GM19043 (cell line): ENCODE data around the gene CARD11.
"Not testable (repeated sequence)": the region's sequence is repeated elsewhere in the genome, so short reads cannot be mapped to it uniquely, and the experiment has no call there.

ENCODE experiments used
- ATAC-seq: cut with Tn5 transposase; IDR thresholded peaks from one replicate; pipeline ENCODE4 v1.9.1; 2021; ENCODE audit warnings: low read depth; ENCODE audit not compliant: unreplicated experiment

Gene CARD11

DNA sequence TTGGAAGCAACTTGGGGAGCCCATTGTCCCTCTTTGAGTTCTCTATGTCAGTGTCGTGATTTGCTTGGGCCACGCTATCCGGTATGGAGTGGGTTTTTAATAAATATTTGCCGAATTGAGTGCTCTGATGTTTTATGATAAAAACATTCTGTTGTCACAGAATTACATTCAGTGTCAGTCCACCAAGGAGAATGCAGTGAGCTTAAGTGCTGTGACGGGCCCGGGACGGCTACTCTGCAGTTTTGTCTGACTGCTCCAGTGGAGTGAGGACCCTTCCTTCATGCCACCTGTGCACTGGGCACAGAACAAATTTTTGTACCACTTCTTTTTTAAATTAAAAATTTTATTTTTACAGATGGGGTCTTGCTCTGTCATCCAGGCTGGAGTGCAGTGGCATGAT is 76.0 kb downstream of the CARD11 start:
- no peak for ATAC-seq

DNA sequence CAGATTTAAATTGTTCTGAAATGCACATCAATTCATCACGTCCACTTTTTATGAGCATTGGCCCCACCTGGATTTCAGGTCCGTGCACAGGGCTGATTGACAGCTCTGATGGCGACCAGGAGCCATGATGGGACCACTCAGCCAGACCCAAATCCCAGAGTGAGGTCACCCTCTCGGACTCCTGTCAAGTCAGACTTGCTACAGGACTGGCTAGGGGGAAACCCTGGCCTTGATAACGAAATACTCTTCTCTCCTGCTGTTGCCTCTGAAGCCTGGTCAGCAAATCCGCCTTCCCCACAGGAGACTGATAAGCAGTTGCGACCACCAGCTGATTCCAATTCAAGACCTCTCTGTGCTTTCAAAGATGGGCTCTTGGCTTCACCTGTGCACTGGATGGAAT is 76.4 kb downstream of the CARD11 start:
- no peak for ATAC-seq

DNA sequence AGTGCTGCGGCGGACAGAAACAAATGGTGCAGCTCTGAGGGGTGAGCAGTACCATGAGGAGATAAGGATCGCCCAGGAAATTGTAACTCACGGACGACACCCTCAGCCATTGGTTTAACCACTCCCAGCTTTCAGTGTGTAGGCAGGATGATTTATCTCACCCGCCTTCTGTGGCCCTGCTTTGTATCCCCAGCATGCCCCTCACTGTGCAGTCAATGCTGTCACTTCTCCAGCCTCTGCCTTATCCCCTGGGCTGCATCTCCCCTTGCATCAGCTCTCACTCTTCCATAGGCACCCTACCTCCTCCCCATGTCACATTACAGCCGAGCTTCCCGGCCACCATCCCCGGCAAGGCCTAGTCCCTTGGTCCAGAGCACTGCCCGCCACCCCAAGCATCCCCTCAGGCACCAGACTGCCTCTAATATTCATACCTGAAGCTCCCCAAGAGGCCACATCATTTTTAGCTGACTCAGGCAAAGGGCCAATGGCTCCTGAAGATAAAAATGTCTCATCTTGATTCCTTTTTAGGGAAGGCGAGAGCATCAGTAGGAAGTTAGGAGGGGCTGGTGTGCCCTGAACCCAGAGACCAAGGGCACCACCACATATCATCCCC is 77.1 kb downstream of the CARD11 start:
- no peak for ATAC-seq

DNA sequence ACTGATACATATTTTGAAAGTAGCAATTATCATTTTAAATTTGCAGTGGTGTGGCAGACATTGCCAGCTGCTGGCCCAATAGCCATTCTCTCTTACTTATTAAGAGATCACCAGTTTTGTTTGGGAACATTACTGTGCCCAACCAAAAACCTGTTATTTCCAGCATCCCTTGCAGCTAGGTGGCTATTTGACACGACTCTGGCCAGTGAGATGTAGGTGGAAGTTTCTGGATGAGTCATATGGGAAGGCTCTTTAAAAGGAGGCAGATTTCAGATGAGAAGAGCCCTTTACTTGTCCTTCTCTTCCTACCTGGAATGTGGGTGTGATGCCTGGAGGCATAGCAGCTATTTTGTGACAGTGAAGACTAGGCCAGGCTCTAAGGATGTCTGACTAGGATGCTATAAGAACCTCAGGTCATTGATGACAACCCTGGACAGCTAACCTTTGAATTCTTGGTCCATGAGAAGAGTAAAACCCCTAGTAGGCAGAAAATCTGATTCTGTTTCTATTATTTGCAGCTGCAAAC is 77.9 kb downstream of the CARD11 start:
- no peak for ATAC-seq

DNA sequence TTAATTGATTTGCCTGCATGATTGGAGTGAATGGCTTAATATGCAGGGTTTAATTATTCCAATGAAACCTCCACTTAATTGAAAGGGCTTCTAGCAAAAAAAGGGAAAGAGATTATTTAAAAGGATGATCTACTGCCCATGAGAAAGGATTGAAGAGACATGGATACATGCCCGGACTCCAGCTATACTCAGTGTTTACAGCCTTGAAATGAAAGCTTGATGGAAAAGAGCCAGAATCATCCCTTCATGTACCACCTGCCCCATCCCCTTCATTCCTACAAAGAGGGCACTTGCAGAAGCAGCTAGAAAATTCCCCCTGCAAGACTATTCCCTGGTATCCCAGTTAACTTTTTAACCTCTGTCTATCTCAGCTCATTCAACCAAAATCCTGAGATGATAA is 78.4 kb downstream of the CARD11 start:
- no peak for ATAC-seq

DNA sequence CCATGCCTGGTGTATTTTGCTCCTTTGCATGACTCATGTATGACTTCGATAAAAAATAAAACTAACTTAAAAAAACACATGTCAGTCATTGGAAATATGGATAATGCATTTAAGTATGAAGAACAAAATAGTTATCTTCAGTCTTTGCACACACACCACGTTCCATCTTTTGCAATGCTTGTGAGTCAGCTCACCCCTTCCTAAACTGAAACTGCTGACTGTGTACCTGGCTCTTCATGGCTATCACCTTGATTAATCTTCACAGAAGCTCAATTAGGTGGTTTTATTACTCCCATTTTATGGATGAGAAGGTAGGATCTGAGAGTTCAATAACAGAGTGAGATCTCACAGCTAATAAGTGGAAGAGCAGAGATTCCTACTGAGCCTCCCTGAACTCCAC is 79.5 kb downstream of the CARD11 start:
- ATAC-seq, result no peak

DNA sequence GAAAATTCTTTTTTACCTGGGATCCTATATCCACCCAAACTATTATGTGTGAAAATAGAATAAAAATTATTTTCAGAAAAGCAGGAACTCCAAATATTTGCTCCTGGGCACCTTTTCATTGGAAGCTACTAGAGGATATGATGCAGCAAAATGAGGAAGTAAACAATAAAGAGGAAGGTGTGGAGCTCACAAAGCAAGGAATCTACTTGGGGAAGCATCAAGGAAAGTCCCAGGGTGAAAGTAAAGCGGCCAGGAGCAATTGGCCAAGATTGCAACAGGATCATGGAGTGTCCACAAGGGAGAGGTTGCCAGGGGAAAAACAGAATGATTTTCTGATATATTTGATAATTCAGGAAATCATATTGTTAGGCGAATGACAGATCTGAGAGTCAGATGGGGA is 80.8 kb downstream of the CARD11 start:
- no peak for ATAC-seq

DNA sequence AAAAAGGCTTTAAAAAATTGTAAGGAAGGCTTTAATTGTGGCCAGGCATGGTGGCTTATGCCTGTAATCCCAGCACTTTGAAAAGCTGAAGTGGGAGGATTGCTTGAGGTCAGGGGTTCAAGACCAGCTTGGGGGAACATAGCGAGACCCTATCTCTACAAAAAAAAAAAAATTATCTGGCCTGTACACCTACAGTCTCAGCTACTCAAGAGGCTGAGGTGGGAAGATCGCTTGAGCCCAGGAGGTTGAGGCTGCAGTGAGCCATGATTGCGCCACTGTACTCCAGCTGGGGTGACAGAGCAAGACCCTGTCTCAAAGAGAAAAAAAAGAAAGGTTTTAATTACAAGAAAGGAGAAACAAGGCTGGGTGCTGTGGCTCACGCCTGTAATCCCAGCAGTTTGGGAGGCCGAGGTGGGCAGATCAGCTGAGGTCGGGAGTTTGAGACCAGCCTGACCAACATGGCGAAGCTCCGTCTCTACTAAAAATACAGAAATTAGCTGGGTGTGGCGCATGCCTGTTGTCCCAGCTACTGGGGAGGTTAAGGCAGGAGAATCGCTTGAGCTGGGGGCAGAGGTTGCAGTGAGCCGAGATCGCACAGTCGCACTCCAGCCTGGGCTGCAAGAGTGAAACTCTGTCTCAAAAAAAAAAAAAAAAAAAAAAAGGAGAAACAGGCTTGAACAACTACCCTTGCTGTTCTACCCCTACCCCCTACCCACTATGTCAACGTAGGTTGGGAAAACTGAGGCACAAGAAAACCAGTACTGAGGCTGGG is 83.7 kb downstream of the CARD11 start:
- ATAC-seq, result no peak

DNA sequence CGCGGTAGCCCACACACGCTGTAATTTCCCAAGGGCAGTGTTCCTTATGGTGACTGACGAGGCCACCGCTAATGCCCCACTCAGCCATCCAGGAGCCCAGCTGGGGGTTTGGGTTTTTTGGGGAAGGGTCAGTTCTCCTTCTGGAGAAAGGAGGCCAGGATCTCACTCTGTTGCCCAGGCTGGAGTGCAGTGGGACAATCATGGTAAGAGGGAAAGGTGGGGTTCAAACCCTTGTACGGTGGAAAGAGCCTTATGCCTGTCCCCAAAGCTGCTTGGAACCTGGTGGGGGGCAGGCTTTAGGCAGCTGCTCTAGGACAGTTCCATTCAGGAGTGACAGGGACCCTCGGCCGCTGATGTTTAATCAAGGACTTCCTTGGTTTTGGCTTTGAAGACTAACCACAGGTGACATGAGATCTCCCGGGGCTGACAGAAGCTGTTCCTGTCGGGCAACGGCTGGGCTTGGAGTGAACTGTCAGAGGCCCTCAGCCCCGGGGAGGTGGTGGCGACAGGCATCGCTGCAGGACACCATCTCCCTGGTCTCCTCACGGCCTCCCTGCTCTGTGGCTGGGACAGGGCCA is 84.5 kb downstream of the CARD11 start:
- no peak for ATAC-seq

DNA sequence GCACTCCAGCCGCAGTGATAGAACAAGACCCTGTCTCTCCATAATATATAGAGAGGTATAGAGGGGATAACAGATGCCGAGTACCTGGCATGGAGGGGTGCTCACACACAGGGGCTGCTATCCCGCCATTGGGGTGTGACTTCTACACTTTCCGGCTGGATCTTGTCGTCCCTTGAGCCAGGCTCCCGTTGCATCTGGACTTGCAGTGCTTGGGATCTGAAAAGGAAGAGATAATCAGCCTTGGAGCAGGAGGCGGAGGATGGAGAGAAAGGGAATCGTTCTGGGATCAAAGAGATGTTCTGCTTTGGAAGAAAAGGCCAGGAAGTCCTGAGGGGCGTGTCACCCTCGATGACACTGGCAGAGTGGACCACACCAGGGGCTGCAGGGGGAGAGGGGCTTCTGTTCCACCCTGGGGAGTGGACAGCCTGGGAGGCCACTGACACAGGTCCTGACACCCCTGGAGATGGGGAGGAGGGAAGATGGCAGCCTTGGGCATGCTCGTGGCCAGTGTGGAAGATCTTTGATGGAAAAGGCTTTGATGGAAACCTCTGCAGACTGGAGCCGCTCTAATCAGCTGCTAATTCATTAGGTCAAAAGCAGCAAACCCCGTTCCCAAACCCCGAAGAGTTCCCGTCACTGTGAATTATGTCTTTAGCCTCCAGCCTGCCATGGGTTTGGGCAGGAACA is 85.1 kb downstream of the CARD11 start:
- ATAC-seq, result no peak

DNA sequence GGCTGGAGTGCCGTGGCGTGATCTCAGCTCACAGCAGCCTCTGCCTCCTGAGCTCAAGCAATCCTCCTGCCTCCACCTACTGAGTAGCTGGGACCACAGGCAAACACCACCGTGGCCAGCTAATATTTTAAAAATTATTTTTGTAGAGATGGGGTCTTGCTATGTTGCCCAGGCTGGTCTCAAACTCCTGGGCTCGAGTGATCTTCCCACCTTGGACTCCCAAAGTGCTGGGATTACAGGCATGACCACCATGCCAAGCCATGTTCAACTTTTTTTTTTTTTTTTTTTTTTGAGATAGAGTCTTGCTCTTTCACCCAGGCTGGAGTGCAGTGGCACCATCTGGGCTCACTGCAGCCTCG is 86.3 kb downstream of the CARD11 start:
- ATAC-seq, result not testable (repeated sequence)

DNA sequence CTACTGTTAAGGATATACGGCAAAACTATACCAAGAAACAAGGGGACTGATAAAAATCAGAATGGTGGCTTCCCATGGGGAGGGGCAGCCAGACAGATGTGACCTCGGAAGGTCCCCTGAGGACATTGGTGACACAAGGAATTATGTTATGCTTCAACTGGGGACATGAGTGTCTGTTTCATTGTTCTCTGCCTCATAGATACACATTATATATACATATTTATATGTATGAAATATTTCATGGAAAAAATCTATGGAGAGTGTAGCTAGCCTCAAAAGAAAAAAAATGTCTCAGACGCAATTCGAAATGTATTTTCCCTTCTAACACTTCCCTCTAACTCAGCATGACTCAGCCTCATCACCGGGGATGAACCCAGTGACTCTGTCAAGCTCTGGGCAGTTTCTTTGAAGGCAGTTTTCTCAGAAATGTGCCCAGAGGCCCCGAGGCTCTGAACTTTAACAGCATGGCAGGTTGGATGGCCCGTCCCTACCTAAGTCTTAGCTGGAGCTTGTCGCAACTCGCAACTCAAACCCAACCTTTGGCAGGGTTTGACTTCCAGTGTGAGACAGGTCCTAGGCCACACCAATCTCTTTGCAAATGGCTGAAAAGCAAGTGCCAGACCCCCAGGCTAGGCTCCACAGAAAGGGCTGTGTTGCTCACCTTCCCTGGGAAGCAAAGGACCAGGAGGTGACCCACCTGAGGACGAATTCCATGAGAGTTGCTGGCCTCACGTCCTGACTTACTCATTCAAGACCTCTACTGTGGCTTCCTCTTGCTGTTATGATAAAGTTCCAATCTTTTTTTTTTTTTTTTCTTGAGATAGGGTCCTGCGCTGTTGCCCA is 86.9 kb downstream of the CARD11 start:
- no peak for ATAC-seq

DNA sequence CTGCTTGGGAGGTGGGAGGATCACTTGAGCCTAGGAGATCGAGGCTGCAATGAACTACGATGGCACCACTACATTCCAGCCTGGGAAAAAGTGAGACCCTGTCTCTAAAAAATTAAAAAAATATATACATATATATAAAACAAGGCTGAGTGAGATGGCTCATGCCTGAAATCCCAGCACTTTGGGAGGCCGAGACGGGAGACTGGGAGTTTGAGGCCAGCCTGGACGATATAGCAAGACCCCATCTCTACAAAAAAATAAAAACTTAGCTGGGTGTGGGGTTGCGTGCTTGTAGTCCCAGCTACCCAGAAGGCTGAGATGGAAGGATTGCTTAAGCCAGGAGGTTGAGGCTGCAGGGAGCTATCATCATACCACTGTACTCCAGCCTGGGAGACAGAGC is 87.6 kb downstream of the CARD11 start:
- ATAC-seq, result no peak

DNA sequence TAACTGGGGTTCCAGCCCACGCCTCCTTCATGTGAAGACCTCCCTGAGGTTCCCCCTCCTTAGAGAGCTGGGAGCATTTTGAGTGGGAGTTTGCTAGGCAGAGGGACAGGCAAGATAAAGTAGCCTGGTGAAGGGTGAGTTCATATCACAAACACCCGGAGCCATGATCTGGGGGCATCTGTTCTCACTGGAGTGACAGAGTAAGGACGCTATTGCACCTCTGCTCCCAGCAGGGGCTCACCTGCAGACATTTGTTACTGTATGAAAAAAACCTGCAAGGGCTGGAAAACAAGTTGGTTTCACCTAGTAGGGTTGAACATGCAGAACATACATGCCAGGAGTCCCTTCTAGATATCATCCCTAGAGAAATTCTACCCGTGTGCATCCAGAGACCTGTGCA is 88.4 kb downstream of the CARD11 start:
- ATAC-seq, result no peak

DNA sequence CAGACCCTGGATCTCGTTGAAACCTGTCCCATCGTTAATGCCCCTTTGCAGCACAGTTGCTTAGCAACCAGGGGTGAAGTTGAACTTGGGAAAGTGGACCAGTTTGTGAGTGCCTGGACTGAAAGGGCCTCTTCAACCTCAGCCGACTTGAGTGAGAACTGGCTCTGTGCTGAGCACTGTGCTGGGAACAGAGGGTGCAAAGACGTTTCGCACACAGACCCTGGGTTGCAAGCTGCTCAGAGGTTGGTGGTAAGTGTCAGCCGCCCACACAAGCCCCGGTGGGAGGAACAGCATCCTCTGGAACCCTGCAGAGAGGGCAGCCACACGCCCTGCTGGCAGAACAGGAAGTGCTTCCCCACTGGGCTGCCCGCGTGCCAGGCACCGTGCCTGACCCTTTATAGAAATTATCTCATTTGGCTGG is 89.2 kb downstream of the CARD11 start:
- no peak for ATAC-seq

DNA sequence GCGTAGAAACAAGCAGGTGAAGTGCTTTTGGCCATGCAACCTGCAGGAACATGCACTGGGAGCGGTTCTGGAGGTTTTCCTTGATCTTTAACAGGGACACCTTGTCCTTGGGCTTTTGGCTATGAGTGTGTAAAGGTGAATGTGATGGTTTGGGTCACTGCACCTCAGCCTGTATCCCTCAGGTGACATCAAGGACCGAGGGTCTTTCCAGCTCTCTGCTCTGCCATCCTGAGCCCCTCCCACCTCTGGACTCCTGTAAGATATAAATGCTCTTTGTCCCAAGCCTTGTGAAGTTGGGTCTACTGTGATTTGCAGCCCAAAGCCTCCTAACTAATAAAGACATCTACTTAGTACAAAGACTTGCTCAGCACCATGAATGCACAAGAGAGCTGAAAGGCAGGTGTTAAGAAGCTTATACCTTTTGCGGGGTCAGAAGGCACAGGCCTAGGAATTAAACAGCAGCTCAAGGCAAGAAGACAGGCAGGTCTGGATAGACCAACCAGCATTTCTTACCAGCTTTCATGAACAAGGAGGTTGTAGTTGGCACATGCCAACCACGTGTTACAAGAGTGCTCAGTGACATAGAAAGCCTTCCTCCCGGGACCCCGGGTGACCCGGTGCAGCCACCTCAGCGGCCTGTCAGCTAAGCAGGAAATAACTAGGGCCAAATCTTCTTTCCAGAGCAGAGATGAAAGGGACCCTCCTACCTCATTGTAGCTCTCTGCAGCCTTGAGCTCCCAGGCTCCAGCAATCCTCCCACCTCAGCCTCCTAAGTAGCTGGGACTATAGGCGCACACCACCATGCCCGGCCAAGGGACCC is 89.9 kb downstream of the CARD11 start:
- ATAC-seq, result no peak

DNA sequence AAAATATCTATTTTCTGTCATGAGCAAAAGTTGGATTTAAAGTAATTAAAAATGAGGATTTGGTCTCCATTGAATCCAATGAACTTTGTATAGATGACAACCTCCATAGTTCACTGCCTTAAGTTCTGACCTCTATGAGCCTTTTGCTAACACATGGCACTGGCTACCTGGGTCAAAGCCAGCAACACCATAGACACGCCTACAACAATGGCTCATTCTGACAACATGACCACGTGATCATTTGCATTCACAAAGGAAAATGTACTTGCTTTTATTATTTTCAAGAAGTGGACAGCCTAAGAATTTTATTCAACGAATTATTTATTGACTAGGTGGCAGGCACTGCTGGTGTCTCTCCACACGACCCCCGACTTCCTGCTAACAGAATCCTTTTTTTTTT is 90.6 kb downstream of the CARD11 start:
- no peak for ATAC-seq

DNA sequence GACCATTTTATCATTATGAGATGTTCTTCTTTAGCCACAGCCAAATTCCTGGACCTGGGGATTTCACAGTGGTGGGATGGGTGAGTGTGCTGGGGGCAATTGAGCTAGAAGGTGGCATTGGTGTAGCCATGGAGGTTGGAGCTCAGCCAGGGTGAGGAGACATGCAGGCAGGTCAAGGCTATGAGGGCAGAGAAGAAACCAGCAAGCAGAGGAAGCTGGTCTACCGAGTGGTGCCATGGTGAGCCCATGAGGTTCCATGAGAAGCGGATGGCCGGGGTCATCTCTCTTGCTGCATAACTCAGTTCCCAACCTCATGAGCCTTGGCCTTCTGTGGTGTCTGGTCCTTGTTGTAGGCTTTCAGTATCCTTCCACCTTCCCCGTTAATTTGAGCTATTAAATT is 91.4 kb downstream of the CARD11 start:
- no peak for ATAC-seq

DNA sequence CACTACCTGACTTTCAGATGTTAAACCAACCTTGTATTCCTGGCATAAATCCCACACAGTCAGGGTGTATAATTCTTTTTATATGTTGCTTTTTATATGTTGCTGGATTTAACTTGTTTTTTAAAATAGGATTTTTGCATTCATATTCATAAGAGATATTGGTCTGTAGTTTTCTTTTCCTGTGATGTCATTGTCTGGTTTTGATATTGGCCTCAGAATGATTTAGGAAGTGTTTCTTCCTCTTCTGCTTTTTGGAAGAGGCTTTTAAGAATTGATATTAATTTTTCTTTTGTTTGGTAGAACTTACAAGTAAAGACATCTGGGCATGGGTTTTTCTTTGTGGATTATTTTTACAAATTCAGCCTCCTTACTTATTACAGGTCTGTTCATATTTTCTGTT is 93.1 kb downstream of the CARD11 start:
- ATAC-seq, result no peak

DNA sequence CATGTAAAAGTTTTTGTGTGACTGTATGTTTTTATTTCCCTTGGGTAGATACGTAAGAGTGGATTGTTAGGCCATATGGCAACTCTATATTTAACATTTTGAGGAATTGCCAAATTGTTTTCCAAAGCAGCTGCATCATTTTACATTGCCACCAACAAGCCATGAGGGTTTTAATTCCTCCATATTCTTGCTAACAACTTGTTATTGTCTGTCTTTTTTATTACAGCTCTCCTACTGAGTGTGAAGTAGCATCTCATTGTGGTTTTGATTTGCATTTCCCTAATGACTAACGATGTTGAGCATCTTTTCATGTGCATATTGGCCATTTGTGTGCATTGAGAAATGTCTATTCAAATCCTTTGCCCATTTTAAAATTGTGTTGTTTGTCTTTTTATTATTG is 94.9 kb downstream of the CARD11 start:
- ATAC-seq, result no peak
